CD4-positive, alpha-beta T cell treated with Interleukin-6 for 4 hours (primary cell): ENCODE measurements around the gene PDE4C.
A peak's percentile ranks its signal among the peaks of the same experiment; 100 is the strongest.

ENCODE experiments used
- DNase-seq: peaks from one replicate; pipeline ENCODE4 v3.0.0-alpha.2; 2020; ENCODE audit warnings: mixed read lengths

The PDE4C gene

DNA sequence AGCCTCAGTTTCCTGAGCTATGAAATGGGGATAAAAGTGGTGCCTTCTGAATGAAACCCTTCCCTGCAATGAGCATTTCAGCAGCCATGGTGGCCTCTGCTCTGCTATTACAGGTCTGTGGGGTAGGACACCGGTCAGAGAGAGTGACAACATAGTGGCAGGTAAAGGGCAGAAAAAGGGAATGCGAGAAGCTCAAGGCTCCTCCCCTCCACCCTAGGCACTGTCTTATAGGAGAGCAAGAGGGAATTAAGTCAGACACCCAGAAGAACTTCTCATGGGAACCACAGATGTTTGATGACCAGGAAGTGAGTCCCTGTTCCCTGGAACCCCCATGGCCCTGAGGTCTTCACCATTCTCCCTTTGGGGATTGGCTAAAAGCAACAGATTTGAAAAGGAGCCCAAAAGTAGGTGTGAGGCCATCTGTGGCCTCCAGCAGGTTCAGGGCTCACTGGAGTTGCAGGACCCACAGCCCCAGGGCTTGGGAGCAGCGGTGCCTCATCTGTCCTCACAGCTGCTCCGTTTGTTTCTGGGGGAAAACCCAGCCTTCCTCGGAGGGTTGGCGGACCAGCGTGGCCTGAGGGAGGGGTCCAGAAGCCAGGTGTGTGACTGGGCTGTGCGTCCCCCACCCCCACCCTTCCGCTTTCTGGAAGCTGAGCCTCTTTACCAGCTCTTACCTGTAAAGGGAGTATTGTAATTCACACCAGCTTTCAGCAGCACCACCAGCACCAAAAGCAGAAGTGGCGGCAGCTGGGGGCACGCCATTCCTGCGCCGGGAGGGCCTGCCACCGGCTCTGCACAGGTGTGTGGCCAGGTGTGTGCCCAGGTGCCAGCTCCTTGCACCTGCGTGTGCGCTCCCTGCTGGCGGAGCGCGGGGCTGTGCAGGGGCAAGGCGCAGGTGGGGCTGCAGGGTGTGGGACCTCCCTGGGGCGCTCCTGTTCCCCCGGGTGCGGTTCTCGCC is 28.6 kb upstream of the PDE4C start:
- DNase-seq: no peak

DNA sequence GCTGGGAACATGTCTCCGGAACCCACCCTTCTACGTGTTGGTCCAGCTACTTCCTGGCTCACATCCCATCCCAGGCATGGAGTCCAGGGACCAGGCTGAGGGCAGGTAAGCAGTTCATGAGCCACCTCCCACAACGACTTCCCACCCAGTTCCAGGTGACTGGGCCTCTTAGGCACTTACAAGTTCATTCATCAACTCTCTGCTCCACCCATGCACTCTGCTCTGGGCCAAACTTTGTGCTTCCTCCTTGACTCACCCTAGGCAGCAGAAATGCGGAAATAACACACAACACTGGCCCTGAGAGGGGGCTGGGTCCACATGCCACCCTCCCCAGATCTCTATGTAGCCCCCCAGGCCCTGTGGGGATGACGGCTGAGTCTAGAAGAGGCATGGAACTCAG is 27.5 kb upstream of the PDE4C start:
- no peak for DNase-seq

DNA sequence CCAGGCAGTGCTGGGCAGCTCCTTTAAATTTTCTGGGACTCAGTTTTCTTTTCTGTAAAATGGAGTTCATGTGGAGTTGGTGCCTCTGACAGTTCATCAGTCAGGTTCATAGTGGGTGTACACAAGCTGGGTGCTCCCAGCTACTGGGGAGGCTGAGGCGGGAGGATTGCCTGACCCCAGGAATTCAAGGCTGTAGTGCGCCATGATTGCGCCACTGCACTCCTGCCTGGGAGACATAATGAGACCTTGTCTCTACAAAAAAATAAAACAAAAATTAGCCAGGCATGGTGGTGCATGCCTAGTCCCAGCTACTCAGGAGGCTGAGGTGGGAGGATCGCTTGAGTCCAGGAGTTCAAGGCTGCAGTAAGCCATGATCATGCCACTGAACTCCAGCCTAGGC is 26.9 kb upstream of the PDE4C start:
- DNase-seq: no peak

DNA sequence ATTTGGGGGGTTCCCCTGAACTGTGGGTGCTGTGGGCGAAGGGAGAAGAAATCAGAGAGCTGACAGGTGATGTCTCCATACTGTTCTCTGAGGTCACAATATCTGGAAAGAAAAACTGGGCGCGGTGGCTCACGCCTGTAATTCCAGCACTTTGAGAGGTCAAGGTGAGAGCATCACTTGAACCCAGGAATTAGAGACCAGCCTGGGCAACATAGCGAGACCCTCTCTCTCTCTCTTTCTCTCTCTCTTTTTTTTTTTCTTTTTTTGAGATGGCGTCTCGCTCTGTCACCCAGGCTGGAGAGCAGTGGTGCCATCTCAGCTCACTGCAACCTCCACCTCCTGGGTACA is 26.1 kb upstream of the PDE4C start:
- no peak for DNase-seq

DNA sequence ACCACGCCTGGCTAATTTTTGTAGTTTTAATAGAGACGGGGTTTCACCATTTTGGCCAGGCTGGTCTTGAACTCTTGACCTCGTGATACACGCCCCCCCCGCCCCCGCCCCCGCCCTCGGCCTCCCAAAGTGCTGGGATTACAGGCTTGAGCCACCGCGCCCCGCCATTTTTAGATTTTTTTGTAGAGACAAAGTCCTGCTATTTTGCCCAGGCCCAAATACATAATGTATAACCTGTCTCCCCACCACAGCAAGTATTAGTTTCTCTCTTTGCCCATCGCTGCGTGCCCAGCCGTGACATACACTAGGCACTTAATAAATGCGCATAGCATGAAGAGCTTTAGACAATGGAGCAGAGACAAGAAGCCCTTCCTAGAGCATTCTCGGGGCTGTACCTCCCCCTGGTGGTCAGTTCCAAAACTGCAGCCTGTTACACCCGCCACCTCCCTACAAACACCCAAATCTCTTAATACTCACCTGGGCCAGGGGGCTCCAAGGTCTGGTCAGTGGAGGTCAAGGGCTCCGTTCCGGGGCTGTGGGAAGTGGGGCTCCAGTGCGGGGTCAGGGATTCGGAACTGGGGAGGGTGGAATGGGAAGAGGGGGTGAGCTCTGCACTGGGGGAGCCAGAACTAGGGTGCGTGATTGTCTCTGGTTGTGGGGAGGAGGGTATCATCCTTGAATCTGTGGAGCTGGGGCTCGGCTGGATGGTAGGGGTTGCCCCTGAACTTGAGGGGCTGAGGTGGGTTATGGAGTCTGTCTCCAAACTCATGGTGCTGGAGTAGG is 25.5 kb upstream of the PDE4C start:
- DNase-seq: peak; percentile 83

DNA sequence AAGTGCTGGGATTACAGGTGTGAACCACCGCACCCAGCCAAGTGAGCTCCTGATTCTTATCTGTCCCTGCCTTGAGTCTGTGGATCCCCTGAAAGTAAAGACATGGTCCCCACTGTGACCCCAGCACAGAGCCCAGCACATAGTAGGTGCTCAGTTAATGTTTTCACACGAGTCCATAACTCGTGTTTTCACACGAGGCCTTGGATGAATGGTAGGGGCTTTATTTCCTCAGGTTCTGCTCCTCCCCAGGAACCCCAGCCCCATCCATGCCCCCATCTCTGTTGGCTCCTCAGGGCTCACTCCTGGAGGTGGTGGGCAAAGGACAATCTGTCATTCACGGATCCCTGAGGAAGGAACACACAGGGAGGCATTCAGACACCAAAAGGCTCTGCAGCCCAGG is 23.6 kb upstream of the PDE4C start:
- DNase-seq: no peak

DNA sequence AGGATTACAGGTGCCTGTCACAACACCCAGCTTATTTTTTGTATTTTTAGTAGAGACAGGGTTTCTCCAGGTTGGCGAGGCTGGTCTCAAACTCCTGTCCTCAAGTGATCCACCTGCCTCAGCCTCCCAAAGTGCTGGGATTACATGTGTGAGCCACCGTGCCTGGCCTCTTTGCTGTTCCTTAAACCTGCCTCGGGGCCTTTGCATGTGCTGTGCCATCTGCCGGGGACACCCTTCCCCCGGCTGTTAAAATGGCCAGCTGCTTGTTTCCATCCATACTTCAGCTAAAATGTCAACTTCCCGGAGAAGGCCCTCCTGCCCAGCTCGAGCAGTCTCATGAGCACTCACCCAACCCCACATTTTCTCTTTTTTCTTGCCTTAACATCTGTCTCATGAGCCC is 19.1 kb upstream of the PDE4C start:
- no peak for DNase-seq

DNA sequence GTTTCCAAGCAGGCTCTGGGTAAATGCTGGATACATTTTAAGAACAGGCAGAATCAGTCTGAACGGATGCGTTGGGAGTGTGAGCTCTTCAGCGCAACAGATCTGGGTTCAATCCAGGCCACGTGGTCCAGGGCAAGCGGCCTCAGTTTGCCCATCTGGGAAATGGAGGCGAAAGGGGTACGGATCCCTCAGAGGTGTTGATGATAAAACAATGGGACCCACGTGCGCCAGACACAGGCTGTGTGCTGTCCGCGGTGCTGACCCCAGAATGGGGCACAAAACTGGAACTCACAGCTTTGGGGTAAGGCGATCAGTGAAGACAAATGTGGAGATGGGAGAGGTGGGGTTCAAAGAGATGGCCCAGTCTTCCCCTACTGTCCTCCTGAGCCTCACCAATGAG is 13.1 kb upstream of the PDE4C start:
- DNase-seq: no peak

DNA sequence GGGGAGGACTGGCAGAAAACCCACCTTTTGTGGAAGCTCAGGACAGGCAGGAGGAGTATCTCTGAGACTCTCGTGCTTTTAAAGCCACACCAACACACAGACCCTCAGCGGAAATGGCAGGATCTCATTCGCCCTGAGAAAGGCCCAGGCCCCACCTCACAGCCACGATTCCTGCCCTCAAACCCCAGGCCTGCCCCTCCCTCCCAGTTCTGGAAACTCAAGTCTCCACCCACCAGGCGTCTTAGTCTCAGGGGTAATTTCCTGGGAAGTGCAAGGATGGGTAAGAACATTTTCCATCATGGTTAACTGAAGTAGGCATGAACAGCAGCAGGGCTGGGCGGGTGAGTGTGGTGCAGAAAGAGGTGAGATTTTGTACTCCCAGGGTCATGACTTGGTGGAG is 8.0 kb upstream of the PDE4C start:
- DNase-seq: no peak

DNA sequence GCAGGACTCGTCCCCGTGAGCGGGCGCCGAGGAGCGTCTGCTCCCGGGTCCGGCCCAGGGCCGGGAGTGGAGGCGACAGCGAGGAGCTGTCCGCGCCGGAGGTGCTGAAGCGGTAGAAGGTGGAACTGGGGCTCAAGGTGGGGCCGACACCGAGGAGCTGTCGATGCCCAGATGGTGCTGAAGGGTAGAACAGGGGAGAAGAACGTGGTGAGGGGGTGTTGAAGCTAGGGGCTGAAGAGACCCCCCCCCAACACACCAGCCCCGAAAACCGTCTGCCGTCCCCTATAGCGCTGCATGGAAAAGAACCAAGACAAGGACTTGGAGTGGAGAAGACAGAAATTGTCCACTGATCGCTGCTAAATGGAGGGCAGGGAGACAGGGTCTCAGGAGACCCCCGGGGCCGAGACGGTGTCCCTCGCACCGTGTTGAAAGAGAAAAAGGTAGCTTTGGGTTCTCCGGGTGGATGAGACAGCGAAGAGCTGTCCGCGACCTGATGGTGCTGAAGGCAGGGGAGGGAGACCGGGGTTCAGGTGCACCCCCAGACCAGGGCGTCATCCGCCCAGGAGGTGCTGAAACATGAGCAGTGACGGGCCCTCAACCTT is 7.1 kb upstream of the PDE4C start:
- peak; percentile 49 for DNase-seq

DNA sequence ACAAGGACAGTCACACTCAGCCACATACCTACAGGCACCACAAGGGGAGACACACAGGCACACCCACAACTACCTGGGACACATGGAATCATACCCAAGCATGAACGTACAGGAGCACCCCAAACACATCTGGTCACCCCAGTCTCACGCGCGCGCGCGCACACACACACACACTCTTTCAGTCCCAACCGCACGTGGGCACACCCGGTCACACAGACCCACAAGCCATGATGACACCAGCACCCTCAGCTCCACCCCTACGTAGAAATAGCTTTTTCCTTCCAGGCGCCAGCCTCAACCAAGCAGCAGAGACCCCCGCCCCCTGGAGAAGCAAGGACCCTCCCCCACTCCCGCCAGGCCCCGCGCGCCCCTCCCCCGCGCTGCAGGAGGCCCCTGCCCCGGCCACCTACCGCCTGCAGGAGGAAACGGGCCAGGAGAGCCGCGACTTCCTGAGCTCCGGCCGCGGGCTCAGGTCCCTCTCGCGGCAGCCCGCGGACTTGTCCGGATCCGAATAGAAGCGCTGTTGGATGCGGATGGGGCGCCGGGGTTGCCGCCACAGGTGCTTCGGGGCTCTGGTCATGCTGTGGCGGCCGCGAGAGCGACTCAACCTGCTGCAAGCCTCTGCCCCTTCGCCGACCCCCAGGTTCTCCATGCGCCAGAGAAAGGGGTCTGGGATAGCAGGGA is 6.4 kb upstream of the PDE4C start:
- no peak for DNase-seq

DNA sequence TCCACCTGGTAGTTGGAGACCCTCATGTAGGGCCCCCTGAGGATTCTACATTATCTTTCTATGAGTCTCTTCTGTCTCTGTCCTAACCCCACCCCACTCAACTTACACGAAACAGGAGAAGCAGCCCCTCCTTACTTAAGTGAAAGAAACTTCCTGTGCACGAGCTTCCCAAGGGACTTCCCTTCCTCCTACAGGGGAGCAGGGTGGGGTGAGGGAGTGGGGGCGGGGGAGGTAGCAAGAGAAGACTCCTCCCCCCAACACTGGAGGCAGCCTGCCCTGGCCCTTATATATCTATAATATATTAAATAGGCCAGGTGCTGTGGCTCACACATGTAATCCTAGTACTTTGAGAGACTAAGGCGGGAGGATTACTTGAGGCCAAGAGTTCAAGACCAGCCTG is 5.5 kb upstream of the PDE4C start:
- no peak for DNase-seq

DNA sequence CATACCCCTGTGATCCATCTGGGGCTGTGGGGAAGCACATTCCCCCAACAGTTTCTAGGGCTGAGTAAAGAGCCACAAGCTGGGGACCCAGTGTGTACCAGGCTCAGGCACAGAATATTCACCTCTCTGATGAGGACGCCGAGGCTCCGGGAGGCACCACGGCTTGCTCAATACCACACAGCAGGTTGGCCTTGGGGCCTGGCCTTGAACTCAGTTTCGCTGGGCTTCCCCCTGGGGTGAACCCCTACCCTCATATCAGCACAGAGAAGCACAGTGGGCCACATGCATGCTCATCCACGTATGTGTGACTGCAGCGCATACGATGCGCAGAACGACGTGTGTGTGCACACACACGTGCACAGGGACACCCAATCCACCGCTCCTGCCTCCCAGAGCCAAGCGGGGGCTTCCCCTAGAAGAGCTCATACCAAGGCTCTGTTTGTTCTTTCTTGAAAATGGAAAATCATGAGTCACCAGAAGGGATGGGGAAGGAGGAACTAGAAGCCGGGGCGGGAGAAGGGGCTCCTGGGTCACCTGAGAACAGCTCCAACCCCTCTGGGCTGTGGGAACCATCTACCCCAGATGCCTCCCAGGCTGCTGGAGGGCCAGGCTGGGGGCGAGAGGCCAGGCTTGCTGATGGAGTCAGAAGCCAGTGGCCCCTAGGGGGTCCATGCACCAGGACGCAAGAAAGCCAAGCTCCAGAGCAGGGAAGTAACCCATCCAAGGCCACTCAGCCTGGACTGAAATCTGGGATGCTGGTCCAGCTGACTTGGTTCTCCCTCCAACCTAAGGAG is 4.9 kb upstream of the PDE4C start:
- no peak for DNase-seq

DNA sequence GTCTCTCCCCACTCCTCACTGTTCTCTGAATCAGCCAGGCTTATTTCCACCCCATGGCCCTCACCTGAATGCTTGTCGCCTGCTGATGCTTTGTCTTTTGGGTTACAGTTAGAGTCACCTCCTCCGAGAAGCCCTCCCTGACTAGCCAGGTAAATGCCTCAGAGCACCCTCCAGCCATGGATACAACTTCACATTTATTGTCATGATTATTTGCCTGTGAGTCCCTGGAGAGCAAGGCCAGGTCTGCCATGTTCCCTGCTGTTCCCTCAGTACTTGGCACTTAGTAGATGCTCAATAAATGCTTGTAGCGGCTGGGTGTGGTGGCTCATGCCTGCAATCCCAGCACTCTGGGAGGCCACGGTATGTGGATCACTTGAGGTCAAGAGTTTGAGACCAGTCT is 3.7 kb upstream of the PDE4C start:
- no peak for DNase-seq

DNA sequence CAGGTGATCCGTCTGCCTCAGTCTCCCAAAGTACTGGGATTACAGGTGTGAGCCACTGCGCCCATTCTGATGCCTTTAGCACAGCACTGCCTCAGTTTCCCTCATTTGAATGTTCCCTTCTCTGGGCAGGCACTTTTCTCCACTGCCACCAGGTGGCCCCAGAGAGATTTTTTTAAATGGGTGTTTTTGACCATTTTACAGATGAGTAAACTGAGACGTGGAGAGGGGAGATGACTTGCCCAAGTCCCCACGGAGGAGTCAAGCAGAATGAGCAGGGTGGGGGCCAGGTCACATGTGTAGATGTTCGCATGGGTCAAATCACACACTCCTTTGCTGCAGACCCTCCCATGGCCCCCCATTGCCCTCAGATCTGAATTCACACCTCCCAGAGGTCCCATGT is 3.2 kb upstream of the PDE4C start:
- no peak for DNase-seq

DNA sequence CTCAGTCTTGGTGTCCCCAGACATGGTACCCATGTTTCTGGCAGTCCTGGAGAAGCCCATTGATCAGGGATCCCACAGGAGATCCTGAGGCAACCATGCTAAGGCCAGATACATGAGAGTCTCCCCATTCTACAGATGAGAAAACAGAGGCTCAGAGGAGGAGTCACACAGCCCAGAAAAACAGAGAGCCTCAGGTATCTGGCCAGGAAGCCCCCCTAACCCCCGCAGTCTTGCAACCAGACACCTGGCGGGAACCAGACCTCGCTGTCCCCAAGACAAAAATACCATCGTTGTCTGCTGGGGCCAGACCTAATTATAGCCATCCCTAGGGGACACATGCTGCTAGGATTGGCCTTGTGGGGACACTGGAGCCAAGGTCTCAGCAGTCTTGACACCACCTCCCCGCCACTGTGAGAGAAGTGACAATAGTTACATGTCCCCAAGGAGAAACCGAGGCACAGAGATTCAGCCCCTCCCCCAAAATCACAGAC is 1.6 kb upstream of the PDE4C start:
- DNase-seq: no peak

DNA sequence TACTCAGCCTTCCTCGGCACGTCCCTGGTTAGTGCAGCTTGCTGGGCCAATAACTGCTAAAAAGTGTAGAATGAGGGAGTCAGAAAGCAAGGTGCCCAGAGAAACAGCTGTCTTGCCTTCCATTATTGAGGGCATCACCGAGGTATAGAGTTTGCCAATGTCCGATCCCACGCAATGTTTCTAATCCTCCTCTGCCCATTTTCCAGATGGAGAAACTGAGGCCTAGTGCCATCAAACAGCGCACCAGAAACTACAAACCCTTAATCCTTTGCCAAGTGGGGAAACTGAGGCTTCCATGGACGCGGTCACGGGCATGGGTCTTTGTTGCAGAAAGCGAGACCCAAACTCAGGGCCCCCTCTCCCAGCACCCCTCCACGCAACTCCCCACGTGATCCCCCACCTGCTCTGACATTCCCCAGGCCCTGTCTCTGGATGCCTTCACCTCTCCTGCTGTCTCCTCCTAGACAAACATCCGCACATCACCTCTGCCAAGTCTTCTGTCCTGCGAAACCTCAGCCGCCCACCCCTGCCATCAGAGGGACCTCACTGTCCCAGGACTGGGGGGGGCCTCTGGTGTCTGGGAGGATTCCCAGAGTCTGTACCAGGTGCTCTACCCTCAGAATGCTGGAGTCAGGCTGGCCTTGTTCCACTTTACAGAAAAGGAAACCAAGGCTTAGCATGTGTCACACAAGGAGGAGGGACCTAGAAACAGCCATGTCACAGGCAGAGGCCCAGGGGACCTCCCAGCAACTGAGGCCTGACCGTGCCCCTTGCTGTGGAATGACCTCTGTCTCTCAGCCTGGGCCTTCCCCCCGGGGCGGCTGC is 930 bp upstream of the PDE4C start:
- DNase-seq: no peak

DNA sequence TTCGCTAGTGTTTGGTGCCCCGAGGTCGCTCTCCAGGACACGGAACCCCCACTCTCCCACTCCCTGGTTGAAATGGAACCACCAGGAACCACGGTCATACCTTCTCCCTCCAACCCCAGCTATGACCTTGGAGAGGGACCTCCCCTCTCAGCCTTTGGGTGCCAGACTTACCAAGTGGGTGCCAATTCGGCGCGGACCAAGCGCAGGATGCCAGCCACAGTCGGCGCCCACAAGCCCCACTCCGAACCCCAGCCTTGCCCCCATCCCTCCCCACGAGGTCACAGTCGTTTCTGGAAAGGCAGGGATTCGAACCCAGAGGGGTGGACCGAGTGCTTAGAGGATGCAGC is 910 bp downstream of the PDE4C start:
- no peak for DNase-seq

DNA sequence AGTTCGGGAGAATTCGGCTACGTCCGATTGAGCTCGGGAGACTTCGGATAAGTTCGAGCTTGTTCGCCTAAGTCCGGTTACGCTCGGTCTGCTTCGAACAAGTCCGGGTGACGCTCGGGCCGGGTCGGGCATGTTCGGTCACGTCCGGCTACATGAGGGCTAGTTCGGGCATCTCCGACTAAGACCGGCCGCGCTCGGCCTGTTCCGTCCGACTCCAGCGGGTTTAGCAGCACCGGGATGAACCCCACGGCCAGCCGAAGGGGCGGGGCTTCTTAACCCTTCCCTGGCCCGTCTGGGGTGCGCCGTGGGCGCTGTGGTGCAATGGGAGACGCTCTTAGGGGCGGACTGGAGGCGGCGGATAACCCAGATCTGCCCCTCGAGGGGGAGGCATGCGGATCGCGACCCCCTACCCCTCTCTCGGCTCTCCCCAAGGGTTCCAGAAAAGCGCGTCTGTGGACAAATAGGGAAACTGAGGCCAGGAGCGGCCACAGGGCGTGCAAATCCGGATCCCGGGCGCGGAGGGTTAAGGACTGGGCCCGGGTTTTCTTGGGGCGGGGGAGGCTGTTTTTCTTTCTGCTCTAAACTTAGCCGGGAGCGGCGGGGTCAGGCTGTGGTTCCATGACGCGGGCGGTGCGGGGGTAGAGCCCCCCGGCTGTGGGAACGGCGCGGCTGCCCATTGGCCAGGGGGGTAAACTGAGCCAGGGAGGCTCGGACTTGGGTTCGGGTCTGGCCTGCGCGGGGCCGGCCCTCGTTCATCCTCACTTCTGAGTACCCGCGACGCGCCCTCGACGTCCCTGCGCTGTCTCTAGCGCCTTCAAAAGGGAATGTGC is 1.5 kb downstream of the PDE4C start:
- DNase-seq: peak; percentile 90

DNA sequence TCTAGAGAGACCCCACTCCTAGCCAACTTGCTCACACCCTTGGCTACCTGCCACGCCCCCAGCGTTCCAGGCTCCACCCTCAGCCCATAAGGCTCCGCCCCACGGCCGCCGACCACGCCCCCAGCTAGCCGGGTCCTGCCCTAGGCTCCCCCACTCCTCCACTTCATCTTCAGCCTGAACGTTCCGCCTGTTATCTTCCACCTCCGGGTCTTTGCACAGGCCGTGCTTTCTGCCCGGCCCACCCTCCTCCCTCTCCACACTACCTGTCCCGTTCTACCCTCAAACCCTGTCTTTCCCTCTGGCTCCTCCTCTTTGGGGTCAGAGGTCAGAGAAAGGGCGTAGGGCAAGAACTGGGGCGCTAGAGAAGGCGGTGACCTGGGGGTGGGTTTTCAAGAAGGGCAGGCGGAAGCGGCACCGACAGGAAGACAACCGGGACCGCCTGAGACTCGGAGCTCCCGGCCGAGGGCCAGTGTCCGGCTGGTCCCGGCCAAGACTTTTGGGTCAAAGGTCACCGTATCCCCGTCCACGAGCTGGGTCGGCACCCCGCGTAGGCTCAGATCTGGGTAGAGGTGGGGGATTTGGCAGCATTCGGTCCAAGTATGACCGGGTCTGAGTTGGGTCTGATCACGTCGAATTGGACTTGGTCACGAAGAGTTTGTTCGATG is 2.2 kb downstream of the PDE4C start:
- no peak for DNase-seq
